HG03354 (cell line): ENCODE measurements around the gene RPP14.
"Not testable (repeated sequence)": the region's sequence is repeated elsewhere in the genome, so short reads cannot be mapped to it uniquely, and the experiment has no call there.

Source experiments
- ATAC-seq: cut with Tn5 transposase; IDR thresholded peaks from one replicate; pipeline ENCODE4 v1.9.1; 2021; ENCODE audit warnings: mild to moderate bottlenecking; ENCODE audit not compliant: unreplicated experiment, poor library complexity, severe bottlenecking

The RPP14 gene

DNA sequence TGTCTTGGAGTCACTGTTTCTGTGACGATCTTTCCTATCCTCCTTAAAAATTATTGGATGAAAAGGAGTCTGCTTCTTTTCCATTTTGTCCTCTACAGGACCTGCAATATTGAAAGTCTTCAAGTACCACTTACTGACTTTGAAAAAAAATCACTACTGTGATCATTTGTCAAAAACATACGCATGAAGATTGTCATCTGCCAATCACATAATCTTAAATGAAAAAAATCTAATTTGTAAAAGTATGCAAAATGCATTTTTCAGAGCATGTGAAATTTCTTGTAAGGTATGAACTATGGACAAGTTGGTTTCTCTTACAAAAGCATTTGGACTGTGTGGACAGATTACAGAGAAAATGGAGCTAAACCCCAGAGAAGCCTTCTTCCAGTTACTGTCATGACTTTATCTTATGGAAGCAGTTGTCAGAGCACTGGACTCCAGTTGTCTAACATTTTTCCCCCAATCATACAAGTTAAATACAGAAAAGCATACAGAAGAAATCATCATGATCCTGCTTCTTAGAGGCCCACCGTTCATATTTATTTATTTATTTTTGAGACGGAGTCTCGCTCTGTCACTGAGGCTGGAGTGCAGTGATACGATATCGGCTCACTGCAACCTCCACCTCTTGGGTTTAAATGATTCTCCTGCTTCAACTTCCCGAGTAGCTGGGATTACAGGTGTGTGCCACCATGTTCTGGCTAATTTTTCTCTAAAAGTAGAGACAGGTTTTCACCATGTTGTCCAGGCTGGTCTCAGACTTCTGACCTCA is 23.3 kb downstream of the RPP14 start:
- ATAC-seq: no peak

DNA sequence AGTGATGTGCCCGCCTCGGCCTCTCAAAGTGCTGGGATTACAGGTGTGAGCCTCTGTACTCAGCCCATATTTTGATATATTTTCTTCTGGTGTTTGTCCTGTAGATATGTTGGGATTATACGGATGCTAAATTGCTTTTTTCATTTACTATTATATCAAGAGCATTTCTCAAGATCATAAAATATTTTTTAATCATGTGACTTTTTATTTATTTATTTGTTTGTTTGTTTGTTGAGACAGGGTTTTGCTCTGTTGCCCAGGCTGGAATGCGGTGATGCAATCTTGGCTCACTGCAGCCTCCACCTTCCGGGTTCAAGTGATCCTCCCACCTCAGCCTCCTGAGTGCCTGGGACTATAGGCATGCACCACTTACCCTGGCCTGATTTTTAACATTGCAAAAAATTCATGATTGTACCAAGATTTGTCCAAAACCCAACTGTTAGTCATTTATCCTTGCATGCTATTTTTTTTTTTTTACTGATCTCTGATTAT is 23.9 kb downstream of the RPP14 start:
- ATAC-seq: no peak

DNA sequence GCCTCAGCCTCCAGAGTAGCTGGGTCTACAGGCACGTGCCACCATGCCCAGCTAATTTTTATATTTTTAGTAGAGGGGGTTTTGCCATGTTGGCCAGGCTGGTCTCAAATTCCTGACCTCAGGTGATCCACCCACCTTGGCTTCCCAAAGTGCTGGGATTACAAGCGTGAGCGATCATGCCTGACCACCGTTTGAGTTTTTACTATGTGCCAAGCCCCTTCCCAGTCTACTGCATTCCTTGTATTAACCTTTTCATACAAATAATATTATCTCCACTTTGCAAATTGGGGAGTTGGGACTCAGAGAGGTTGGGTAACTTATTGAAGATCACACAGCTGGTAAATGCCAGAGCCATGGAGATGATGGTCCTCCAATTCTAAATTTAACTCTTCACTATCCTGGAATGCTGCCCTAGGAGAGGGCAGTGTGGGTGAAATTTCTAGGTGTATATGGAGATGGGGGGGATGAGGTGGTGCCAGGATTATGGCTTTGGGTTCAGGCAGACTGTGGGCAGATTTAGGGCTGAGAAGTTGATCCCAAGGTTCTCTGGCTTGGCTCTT is 25.6 kb downstream of the RPP14 start:
- no peak for ATAC-seq

DNA sequence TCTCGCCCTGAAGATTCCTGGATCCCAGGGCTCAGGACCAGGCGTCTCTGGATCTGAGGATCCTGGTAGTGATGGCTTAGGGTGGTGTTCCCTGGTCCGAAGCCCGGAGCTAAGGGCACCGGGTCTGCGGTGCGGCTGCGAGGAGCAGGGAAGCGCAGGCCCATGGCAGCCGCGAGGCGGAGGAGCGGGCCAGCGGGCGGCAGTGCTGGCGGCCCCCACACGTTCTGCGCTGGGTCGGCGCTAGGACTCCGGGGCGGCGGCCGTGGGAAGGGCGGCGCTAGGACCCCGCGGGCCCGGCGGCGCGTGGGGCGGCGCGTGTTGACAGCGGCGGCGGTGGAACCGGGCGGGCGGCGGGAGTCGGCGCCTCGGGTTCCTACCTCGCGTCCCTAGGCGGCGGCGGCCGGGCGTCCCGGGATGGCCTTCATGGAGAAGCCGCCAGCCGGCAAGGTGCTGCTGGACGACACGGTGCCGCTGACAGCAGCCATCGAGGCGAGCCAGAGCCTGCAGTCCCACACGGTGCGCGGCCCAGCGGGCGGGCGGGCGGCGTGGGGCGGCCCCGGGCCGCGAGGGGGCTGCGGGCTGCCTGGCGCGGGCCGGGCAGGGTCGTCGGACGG is 26.6 kb downstream of the RPP14 start, which contains the start of gene PXK:
PXK (plus strand) TSS at position 318 of the 614 bp plus-strand sequence; CDS start at position 415, 97 bp downstream.
- ATAC-seq: peak; percentile 89

DNA sequence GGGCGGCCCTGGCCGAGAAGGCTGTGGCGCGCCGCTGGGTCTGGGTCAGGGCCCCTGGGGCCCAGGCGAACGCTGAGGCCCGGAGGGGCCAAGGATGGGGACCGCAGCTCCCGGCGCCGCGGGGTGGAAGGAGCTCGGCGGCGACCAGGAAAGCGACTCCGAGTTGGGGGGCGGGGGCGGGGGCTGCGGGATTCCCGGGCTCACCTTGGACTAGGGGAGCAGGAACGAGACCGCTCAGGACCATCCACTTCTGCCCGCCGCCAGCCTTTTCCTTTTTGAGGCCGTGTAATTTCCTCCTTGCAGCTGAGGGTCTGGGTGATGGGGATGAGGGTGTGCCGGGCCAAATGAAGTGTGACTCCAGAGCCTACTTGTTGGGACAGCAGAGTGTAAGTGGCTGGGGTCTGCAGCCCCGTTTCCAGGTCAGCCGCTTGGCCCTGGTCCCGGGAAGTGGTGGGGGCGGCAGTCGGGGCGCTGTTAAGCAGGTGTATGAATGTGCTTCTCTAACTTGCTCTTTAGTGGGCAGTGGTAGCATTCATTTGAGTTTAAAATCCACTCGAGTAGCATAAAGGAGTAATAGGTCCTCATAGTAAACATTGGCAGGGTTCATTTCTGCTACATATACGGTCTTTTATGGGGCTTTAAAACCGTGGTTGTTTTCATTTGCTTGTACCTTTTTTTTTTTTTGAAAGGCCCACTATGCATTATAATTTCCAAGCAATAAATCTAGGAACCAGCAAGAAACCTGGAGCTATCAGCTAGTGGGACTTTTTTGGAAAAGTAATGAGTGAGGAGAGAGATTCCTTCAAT is 27.4 kb downstream of the RPP14 start:
- peak; percentile 37 for ATAC-seq

DNA sequence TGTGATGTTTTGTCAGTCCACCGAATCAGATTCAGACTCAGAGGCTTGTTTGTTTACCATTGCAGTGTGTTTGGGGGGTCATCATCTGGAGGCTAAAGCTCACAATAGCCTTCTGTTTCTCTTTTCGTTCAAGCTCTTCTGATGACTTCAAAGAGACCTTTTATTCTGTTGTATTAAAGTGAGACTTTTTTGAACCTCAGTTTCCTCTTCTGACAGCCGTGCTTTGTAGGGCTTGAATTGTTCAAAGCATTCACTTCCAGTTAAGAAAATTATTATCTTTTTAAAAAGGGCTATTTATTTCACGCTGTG is 27.9 kb downstream of the RPP14 start:
- ATAC-seq: no peak

DNA sequence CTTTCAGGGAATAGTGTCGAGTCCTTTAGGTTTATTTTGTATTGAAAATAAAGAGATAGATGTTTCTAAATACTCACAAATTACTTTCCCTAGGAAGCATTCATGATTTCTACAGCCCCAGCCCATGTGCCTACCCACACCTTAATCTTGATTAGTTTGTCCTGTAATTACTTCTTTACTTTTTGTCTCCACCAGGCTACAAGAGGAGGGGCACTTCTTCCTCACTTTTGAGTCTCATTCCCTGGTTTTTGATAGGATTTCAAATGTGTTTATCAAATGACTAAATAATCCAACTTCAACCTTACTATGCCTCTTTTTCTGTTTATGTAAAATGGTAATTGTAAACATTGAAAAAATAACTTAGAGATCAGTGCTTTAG is 28.4 kb downstream of the RPP14 start:
- ATAC-seq: no peak

DNA sequence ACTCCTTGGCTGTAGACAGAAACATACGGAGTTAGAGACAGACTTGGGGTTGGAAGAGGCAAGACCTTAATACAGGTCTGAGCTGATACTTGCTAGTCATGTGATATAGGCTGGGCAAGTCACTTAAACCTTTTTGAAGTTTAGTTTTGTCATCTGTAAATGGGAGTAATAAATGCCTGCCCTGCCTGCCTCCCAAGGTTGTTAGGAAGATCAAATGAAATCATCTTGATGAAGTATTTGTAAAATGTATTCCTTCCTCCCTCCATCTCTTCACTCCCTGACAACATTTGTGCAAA is 29.6 kb downstream of the RPP14 start:
- no peak for ATAC-seq

DNA sequence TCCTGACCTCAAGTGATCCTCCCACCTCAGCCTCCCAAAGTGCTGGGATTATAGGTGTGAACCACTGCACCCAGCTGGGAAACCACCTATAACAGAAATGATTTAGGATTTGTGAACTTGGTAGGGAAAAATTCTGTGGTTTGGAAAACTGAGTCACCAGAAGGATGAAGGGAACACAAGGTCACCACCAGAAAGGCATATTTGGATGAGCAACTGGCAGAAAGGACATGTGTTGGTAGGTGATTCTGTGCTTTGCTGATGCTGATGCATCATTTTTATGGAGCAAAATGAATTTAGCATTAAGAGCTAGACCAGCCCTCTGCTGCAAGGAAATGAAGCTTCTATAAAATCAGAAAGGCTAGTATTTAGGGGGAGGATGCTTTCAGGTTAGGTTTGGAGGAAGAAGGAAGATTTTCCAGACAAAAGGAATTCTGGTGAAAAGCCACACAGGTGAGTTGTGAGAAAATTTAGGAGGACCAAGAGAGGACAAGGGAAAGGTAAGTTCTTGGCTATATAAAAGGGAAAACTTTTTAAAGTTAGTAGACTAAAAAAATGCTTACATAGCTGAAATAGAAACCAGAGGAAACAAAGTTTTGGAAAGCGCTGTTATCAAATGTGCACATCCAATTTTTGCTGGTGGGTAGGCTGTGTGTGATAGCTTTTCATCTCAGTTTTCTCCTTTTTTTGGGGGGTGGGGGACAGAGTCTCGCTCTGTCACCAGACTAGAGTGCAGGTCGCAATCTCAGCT is 30.3 kb downstream of the RPP14 start:
- ATAC-seq: no peak

DNA sequence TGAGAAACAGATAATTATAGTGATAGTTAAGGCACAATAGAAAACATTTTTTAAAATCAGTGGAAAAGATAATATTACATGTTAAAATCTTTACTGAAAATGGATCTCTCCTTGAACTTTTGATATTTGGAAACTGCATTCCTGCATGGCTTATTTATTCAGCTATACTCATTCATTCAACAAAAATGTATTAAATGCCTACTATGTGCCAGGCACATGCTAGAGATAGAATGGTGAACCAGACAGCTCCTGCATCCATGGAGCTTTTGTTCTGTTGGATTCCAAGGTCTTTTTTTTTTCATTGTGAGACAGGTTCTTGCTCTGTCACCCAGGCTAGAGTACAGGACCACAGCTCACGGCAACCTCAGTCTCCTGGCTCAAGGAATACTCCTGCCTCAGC is 31.1 kb downstream of the RPP14 start:
- no peak for ATAC-seq

DNA sequence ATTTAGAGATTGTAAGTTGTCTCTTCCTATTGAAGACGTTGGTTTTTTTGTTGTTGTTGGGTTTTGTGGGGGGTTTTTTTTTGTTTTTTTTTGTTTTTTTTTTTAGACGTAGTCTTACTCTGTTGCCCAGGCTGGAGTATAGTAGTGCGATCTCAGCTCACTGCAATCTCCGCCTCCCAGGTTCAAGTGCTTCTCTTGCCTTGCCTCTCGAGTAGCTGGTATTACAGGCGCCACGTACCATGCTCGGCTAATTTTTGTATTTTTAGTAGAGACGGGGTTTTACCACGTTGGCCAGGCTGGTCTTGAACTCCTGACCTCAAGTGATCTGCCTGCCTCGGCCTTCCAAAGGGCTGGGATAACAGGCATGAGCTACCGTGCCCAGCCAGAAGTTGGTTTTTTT is 33.1 kb downstream of the RPP14 start:
- not testable (repeated sequence) for ATAC-seq

DNA sequence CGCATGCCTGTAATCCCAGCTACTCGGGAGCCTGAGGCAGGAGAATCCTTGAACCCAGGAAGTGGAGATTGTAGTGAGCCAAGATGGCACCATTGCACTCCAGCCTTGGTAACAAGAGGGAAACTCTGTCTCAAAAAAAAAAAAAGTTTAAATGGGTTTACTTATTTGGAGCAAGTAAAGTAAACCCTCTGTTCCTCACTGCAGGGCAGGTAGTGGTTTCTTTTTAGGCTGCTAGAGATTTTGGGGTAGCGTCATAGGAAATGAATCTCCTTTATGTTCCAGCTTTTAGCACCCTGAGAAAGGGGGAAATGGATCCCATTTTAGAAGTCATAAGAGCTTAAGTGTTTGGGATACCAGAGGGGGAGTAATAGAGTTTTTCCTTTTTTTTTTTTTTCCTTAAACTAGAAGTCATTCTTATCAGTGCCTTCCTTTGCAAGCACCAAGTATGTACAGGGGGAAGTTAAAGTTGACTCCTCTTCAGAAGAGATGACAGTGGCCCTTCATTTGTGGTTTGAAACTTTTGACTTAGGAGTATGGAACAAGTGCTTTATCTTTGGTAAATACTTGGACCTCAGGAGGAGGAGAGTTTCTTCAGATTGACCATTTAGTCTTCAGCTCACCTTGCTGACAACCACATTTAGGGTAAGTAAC is 34.7 kb downstream of the RPP14 start:
- no peak for ATAC-seq

DNA sequence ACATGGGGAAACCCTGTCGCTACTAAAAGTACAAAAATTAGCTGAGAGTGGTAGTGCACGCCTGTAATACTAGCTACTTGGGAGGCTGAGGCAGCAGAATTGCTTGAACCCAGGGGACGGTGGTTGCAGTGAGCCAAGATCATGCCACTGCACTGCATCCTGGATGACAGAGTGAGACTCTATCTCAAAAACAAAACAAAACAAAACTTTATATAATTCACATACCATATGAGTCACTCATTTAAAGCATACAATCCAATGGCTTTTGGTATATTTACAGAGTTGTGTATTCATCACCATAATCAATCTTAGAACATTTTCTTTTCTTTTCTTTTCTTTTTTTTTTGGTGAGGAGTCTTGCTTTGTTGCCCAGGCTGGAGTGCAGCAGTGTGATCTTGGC is 35.3 kb downstream of the RPP14 start:
- ATAC-seq: no peak

DNA sequence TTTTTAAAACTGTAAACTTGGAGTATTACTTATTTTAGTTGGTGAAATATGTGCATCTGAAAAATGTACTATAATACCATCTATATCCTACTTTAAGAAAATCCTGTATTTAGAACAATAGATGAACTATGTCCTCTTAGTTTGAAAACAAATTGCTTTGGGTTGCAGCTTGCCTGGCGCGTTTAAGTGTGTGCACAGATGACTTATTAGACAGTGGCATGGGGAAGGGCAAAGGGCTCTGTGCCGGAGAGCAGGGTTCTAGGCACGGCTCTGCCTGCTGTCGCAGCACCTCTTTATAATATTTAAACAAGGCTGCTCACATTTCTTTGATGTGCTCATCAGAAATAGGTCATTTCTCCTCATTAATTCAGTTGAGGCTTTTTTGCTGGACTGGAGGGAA is 36.6 kb downstream of the RPP14 start:
- ATAC-seq: no peak

DNA sequence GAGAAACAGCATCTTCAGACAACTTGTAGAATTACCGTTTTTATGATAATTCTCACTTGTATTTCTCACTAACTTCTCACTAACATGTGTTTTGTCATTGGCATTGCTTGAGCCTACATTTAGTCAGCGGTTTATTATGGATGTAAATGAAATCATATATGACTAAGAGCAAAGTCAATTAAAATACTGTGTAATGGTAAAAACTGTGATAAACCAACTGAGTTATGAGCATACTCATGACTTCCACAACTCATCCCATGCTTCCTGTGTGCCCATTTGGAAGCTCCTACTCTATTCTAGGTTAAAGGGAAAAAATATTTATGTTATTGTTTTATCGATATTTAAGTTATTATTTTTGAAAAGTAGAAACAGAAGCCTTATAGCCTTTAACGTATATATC is 39.4 kb downstream of the RPP14 start:
- no peak for ATAC-seq

DNA sequence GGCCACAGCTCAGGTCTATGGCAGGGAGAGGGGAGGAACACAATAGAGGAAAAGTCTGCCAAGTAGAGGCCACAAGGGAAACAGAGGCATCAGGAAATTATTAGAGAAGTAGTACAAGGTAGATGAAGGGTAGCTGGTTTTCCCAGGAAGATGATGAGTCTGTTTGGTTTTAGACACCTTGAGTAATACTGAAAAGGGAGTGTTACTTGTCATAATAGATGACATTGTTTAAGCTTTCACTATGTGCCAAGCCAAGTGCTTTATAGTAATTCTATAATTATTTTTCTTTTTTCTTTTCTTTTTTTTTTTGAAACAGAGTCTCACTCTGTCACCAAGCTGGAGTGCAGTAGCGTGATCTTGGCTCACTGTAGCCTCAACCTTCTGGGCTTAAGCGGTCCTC is 40.3 kb downstream of the RPP14 start:
- no peak for ATAC-seq

DNA sequence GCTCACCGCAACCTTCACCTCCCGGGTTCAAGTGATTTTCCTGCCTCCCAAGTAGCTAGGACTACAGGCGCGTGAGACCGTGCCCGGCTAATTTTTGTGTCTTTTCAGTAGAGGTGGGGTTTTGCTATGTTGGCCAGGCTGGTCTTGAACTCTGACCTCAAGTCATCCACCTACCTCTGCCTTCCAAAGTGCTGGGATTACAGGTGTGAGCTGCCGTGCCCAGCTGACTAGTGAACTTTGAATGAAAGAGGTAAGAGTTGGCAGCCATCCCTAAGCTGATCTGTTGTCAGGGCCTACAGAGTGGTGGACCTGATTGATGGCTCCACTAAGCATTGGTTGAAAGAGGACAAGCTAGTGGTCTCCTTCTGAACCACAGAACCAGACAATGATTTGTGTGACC is 41.9 kb downstream of the RPP14 start:
- no peak for ATAC-seq

DNA sequence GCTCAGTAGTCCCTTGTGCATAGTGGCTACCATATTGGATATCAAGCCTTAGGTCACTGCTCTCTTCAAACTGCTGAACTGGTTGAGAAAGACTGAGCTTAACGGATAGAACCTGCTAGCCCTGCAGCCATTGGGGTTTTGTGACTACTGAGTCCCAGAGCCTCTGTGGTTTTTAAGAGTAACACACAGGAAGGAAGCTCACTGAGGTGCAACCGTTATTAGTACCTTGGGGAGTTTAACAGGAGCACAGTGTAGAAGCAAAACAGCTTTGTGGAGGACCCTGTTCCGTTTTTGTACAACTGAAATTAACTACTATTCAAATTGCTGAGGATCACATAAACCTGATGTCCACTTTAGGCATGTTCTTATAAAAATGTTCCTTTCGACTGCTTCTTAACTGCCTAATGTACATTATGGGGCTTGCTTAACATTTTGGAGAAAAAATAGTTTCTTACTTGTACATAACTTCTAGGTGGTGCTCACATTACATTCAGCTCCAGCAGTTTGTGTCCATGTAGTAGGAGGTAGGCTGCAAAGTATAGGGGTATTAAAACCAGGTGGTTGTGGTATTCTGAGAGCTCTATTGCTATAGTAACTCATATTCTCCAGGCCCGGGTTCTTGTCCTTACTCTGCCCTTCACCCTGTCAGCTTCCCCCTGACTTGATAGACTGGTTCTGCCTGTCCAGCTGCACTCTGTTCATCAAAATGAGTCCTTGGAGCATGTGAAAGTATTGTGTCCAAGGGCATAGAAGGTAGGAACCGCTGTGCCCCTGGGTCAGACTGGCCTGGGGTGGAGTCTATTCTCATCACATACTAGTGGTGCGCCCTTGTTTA is 44.0 kb downstream of the RPP14 start:
- ATAC-seq: peak; percentile 87

DNA sequence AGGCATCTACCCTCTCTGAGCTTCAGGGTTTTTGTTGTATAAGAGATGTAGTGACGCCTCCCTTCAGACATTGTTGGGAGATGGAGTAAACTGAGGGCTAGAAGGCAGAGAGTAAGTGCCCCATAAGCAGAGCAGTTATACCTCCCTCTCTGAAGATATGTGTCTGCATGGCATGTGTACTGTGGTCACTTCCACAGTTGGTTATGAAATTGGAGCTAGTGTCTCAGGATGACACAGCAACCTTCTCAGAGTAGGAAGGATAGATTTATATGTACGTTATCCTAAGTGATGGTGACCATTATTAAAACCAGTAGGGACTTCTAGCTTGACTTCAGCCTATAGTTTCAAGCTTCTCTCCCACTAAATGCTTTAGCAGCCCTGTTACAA is 44.6 kb downstream of the RPP14 start:
- peak; percentile 0 for ATAC-seq
